Panc1 (cell line): ENCODE data around the gene ZCCHC24. TPM values are rescaled to one million over a fixed set of nuclear protein-coding genes. Genes with fewer than 3 reads are reported as not detected.

Experiments
- ATAC-seq: fragments of 200-7000 bp; cut with Tn5 transposase; 2 replicates; pipeline ENCODE4 v1.9.1; 2020; ENCODE audit warnings: mild to moderate bottlenecking, moderate library complexity
- BruUV-seq: library from RNA; stranded (reverse); fragments of 400-500 nt; replicated peaks from 2 replicates; lab custom pipeline; 2021; lab: Mats Ljungman, UMichigan
- CTCF ChIA-PET: fragments of 300-600 bp; sonication (Branson Sonifier 250); formaldehyde crosslinking; loops from one replicate; lab custom pipeline; 2022; ENCODE audit warnings: antibody characterized with exemption; lab: Charles Lee
- POLR2A ChIA-PET: fragments of 300-600 bp; sonication (Branson Sonifier 250); formaldehyde crosslinking; loops from one replicate; lab custom pipeline; 2022; ENCODE audit warnings: antibody characterized with exemption; lab: Charles Lee
- DNase-seq: peaks from one replicate; pipeline ENCODE4 v3.0.0-alpha.2; 2010; ENCODE audit warnings: low read depth, low spot score
- H3K27ac ChIP-seq: 2 replicates; pipeline ENCODE4 v1.5.1; 2011; ENCODE audit warnings: mild to moderate bottlenecking, low read length, inconsistent platforms
- H3K27me3 ChIP-seq: fragments of 200-500 bp; sonication (Bioruptor generic); 2 replicates; pipeline ENCODE4 v1.6.0; 2014; ENCODE audit warnings: low read length, inconsistent platforms; ENCODE audit not compliant: control insufficient read depth, insufficient read depth
- H3K36me3 ChIP-seq: fragments of 200-500 bp; sonication (Bioruptor generic); 2 replicates; pipeline ENCODE4 v1.5.1; 2014; ENCODE audit warnings: inconsistent platforms, mild to moderate bottlenecking, low read length, moderate library complexity; ENCODE audit not compliant: control insufficient read depth, insufficient read depth
- H3K4me1 ChIP-seq: 2 replicates; pipeline ENCODE4 v1.5.1; 2011; ENCODE audit warnings: inconsistent platforms, mild to moderate bottlenecking, low read length, moderate library complexity; ENCODE audit not compliant: control insufficient read depth, insufficient read depth
- H3K4me3 ChIP-seq, 2 experiments: 2 replicates each; pipeline ENCODE4 v1.5.1; 2011 to 2012; ENCODE audit warnings: low read depth in 2 of 2, low read length in 2 of 2, mild to moderate bottlenecking in 2 of 2, inconsistent platforms in 1 of 2, moderate library complexity in 1 of 2
- H3K9me3 ChIP-seq: fragments of 200-500 bp; sonication (Bioruptor generic); 2 replicates; pipeline ENCODE4 v1.5.1; 2014; ENCODE audit warnings: low read depth, mild to moderate bottlenecking, inconsistent platforms, low read length, moderate library complexity; ENCODE audit not compliant: control insufficient read depth, insufficient read depth
- POLR2AphosphoS5 ChIP-seq: IDR thresholded peaks from 2 replicates; pipeline ENCODE4 v1.6.1; 2012; ENCODE audit warnings: mild to moderate bottlenecking, low read depth, low read length, moderate library complexity
- SIN3A ChIP-seq: IDR thresholded peaks from 2 replicates; pipeline ENCODE4 v1.6.1; 2012; ENCODE audit warnings: low read depth, mild to moderate bottlenecking, low read length, moderate library complexity, borderline replicate concordance; ENCODE audit not compliant: insufficient read depth
- TCF7L2 ChIP-seq: IDR thresholded peaks from 2 replicates; pipeline ENCODE4 v1.6.1; 2011; ENCODE audit warnings: mild to moderate bottlenecking, low read depth, low read length, inconsistent platforms
- in situ Hi-C: cut with HindIII; loops from 2 replicates; pipeline ENCODE4 v1.10.0; 2016; ENCODE audit warnings: low sequenced_read_pairs, low pct_unique_long_range_greater_than_20kb
- intact Hi-C: fragments of 100-400 bp; cut with micrococcal nuclease; formaldehyde crosslinking; loops from one replicate; pipeline ENCODE4 v1.10.0; 2022; ENCODE audit not compliant: unreplicated experiment
- total RNA-seq: library from RNA; stranded (reverse); gene quantifications from one replicate; pipeline ENCODE4 v1.2.1, GENCODE V29; 2021; ENCODE audit not compliant: unreplicated experiment
- TF ChIP-seq, protein P1 (sequence below), 2 experiments: IDR thresholded peaks; 2 replicates each; pipeline ENCODE4 v1.6.1; 2011 to 2012; ENCODE audit warnings: low read depth in 2 of 2, control low read depth in 1 of 2, low read length in 1 of 2, mild to moderate bottlenecking in 1 of 2, moderate library complexity in 1 of 2; ENCODE audit not compliant: insufficient read depth in 1 of 2
- TF ChIP-seq, protein P2 (sequence below): fragments of 450-650 bp; IDR thresholded peaks from 2 replicates; pipeline ENCODE4 v1.5.1; 2017; ENCODE audit warnings: mild to moderate bottlenecking

ZCCHC24 gene
- total RNA-seq, 1 experiment from 2014 or later, result 7.8 TPM

DNA sequence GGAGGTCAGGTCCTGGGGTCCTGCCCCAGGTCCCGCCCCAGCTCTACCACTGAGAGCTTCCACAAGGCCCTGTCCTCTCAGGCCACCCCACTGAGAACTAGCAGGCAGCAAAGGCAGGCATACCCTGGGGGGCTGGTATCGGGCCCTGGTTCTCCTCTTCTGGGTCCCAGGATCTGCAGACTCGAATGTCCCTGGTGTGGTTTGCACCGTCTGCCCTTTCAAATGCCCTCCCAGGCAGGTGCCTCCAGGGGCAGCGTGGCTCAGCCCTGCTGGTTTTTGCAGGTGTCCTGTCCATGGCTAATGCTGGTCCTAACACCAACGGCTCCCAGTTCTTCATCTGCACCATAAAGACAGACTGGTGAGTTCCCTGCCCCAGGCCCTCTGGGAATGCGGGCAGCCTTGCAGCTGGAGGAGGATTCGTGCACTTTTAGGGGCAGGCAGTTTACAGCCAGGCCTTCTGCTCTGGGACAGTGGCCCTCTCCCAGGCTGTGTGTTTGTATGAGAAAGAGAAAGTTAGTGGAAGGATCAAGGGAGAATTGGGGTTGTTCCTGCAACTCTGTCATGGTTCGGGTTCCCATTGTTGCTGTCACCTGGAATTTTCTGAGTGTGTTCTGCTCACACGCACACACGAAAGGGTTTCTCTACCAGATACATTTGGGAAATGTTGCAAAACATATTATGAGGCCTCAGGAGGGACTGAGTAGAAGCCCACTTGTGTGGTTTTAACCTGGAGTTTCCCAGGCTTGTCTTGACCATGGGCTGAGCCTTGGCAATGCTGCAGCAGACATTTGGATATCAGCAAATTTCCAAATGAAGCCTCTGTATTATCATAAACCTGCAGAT lies 93.2 kb downstream of the ZCCHC24 start:
- no peaks in the 10 kb centered on the region for H3K9me3 ChIP-seq
- no peak for DNase-seq
- no peak for ATAC-seq
- H3K4me3 ChIP-seq, result no peak overlapping the region
- ChIA-PET CTCF (no interaction called here), POLR2A (no interaction called here)
- in situ Hi-C loops (no loop called here), intact Hi-C loops (no loop called here)
- TF ChIP-seq, protein P1, sequence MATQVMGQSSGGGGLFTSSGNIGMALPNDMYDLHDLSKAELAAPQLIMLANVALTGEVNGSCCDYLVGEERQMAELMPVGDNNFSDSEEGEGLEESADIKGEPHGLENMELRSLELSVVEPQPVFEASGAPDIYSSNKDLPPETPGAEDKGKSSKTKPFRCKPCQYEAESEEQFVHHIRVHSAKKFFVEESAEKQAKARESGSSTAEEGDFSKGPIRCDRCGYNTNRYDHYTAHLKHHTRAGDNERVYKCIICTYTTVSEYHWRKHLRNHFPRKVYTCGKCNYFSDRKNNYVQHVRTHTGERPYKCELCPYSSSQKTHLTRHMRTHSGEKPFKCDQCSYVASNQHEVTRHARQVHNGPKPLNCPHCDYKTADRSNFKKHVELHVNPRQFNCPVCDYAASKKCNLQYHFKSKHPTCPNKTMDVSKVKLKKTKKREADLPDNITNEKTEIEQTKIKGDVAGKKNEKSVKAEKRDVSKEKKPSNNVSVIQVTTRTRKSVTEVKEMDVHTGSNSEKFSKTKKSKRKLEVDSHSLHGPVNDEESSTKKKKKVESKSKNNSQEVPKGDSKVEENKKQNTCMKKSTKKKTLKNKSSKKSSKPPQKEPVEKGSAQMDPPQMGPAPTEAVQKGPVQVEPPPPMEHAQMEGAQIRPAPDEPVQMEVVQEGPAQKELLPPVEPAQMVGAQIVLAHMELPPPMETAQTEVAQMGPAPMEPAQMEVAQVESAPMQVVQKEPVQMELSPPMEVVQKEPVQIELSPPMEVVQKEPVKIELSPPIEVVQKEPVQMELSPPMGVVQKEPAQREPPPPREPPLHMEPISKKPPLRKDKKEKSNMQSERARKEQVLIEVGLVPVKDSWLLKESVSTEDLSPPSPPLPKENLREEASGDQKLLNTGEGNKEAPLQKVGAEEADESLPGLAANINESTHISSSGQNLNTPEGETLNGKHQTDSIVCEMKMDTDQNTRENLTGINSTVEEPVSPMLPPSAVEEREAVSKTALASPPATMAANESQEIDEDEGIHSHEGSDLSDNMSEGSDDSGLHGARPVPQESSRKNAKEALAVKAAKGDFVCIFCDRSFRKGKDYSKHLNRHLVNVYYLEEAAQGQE (IDR thresholded peaks at IDR 0.05; ENCODE audit: insufficient read depth in 1 of 2, low read depth in 2 of 2, low read length in 1 of 2), result no peak
- TF ChIP-seq TCF7L2 (no peak), POLR2AphosphoS5 (no peak), SIN3A (no peak)
- TF ChIP-seq, protein P2, sequence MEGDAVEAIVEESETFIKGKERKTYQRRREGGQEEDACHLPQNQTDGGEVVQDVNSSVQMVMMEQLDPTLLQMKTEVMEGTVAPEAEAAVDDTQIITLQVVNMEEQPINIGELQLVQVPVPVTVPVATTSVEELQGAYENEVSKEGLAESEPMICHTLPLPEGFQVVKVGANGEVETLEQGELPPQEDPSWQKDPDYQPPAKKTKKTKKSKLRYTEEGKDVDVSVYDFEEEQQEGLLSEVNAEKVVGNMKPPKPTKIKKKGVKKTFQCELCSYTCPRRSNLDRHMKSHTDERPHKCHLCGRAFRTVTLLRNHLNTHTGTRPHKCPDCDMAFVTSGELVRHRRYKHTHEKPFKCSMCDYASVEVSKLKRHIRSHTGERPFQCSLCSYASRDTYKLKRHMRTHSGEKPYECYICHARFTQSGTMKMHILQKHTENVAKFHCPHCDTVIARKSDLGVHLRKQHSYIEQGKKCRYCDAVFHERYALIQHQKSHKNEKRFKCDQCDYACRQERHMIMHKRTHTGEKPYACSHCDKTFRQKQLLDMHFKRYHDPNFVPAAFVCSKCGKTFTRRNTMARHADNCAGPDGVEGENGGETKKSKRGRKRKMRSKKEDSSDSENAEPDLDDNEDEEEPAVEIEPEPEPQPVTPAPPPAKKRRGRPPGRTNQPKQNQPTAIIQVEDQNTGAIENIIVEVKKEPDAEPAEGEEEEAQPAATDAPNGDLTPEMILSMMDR, result no peak
- BruUV-seq, result no TSS peak
- H3K27ac ChIP-seq, result no peak overlapping the region
- H3K27me3 ChIP-seq, result no peaks in the 10 kb centered on the region
- peaks cover 2% of the 10 kb centered on the region; the same call in 1 of the 2 replicates for H3K36me3 ChIP-seq
- peaks cover 8% of the 10 kb centered on the region for H3K4me1 ChIP-seq

DNA sequence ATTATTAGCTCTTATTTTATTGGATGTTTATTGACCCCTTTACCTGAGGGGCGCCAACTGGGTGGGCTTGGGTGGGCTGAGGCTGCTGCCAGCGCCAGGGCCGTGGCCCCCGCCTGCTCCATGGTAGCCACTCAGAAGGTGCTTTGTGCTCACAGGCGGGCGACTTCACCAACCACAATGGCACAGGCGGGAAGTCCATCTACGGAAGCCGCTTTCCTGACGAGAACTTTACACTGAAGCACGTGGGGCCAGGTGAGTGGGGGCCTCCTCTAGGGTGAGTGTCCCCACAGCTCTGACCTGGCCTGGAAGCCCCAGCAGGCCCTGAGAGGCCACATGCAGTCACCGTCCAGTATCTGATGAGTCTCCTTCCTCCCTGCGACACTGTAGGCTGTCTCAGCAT lies 94.1 kb downstream of the ZCCHC24 start:
- ATAC-seq (no peak), DNase-seq (no peak)
- no TSS peak for BruUV-seq
- Histone ChIP-seq H3K27ac (no peak overlapping the region), H3K36me3 (peaks cover 2% of the 10 kb centered on the region; the same call in 1 of the 2 replicates), H3K4me3 (no peak overlapping the region), H3K9me3 (no peaks in the 10 kb centered on the region), H3K4me1 (peaks cover 14% of the 10 kb centered on the region), H3K27me3 (no peaks in the 10 kb centered on the region)
- TF ChIP-seq, protein P1 (IDR thresholded peaks at IDR 0.05; ENCODE audit: insufficient read depth in 1 of 2, low read depth in 2 of 2, low read length in 1 of 2), result no peak
- no peak for TF ChIP-seq SIN3A
- TF ChIP-seq POLR2AphosphoS5, result no peak
- TF ChIP-seq TCF7L2, result no peak
- TF ChIP-seq, protein P2, result no peak
- in situ Hi-C loops, result no loop called here
- CTCF ChIA-PET, result interaction anchor here (0.6 kb wide), 1 partner anchor 49 kb away, joined by 4 read pairs; no protein-coding TSS in a partner anchor
- intact Hi-C loops, result no loop called here
- POLR2A ChIA-PET, result interaction anchor here (0.7 kb wide), 1 partner anchor 15 kb away, joined by 3 read pairs; no protein-coding TSS in a partner anchor
